Thyroid gland (tissue), 4 donors: ENCODE data around the gene UGT1A6.

Source experiments
- POLR2A ChIP-seq, 2 donors: fragments of 450-650 bp; IDR thresholded peaks; one replicate each; pipeline ENCODE4 v1.6.1; 2017; ENCODE audit warnings: antibody characterized with exemption in 2 of 2, mild to moderate bottlenecking in 2 of 2, moderate library complexity in 1 of 2
- TF ChIP-seq, protein P1 (sequence below), 6 experiments: fragments of 200-600 bp in 3 of 6; fragments of 450-650 bp in 3 of 6; sonication (generic) in 3 of 6; IDR thresholded peaks; one replicate each; pipeline ENCODE4 v1.5.1; 2016 to 2019; ENCODE audit warnings: antibody characterized with exemption in 6 of 6, mild to moderate bottlenecking in 2 of 6, inconsistent platforms in 1 of 6, moderate library complexity in 1 of 6

- TF ChIP-seq POLR2A (IDR thresholded peaks at IDR 0.05): no peak
- TF ChIP-seq, protein P1, sequence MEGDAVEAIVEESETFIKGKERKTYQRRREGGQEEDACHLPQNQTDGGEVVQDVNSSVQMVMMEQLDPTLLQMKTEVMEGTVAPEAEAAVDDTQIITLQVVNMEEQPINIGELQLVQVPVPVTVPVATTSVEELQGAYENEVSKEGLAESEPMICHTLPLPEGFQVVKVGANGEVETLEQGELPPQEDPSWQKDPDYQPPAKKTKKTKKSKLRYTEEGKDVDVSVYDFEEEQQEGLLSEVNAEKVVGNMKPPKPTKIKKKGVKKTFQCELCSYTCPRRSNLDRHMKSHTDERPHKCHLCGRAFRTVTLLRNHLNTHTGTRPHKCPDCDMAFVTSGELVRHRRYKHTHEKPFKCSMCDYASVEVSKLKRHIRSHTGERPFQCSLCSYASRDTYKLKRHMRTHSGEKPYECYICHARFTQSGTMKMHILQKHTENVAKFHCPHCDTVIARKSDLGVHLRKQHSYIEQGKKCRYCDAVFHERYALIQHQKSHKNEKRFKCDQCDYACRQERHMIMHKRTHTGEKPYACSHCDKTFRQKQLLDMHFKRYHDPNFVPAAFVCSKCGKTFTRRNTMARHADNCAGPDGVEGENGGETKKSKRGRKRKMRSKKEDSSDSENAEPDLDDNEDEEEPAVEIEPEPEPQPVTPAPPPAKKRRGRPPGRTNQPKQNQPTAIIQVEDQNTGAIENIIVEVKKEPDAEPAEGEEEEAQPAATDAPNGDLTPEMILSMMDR (IDR thresholded peaks at IDR 0.05): no peak
Measured at GRCh38 chr2:233775414-233775813, 82.7 kb downstream of the UGT1A6 start.
